IMR-90 (cell line): Measurements from ENCODE around the gene TRPM3. TPM values are rescaled to one million over a fixed set of nuclear protein-coding genes. Genes with fewer than 3 reads are reported as not detected.

Source experiments
- ATAC-seq: fragments of 200-7000 bp; cut with Tn5 transposase; 2 replicates; pipeline ENCODE4 v1.9.1; 2020; ENCODE audit warnings: low read depth, mild to moderate bottlenecking, moderate library complexity
- BruUV-seq: library from RNA; stranded (reverse); fragments of 400-500 nt; replicated peaks from 2 replicates; lab custom pipeline; 2021; lab: Mats Ljungman, UMichigan
- CTCF ChIA-PET: fragments of 300-600 bp; formaldehyde crosslinking; extraction: SDS; loops from one replicate; lab custom pipeline; 2021; ENCODE audit warnings: antibody characterized with exemption; lab: Yijun Ruan, JAX
- POLR2A ChIA-PET: fragments of 300-600 bp; sonication (Branson Sonifier 250); formaldehyde crosslinking; loops from one replicate; lab custom pipeline; 2022; ENCODE audit warnings: antibody characterized with exemption; ENCODE audit not compliant: unreplicated experiment; lab: Charles Lee
- DNase-seq: peaks from one replicate; pipeline ENCODE4 v3.0.0; 2013
- H2AFZ ChIP-seq: replicated peaks from 2 replicates; pipeline ENCODE3; 2013; ENCODE audit warnings: low read length, mild to moderate bottlenecking; ENCODE audit not compliant: poor library complexity
- H2AK5ac ChIP-seq: 2 replicates; pipeline ENCODE4 v1.6.1; 2013; ENCODE audit warnings: low read depth, low read length, inconsistent platforms
- H2AK9ac ChIP-seq: replicated peaks from 2 replicates; pipeline ENCODE3; 2013; ENCODE audit warnings: mild to moderate bottlenecking, low read depth, low read length, moderate library complexity; ENCODE audit not compliant: poor library complexity
- H2BK120ac ChIP-seq: 2 replicates; pipeline ENCODE4 v1.6.1; 2013; ENCODE audit warnings: low read depth, low read length, inconsistent platforms
- H2BK15ac ChIP-seq: 3 replicates; pipeline ENCODE4 v1.6.1; 2013; ENCODE audit warnings: low read depth, low read length, inconsistent platforms
- H2BK20ac ChIP-seq: 2 replicates; pipeline ENCODE4 v1.6.1; 2013; ENCODE audit warnings: low read depth, mild to moderate bottlenecking, inconsistent platforms, low read length, moderate library complexity
- H2BK5ac ChIP-seq: 2 replicates; pipeline ENCODE4 v1.6.1; 2013; ENCODE audit warnings: mild to moderate bottlenecking, low read depth, low read length, inconsistent platforms; ENCODE audit not compliant: poor library complexity, severe bottlenecking
- H3K14ac ChIP-seq: replicated peaks from 2 replicates; pipeline ENCODE4 v1.6.1; 2013; ENCODE audit warnings: low read depth, low read length, inconsistent platforms
- H3K18ac ChIP-seq: 2 replicates; pipeline ENCODE4 v1.6.1; 2013; ENCODE audit warnings: low read depth, low read length, control low read depth
- H3K23ac ChIP-seq: 2 replicates; pipeline ENCODE4 v1.6.1; 2013; ENCODE audit warnings: low read depth, low read length, inconsistent platforms
- H3K27ac ChIP-seq: 2 replicates; pipeline ENCODE4 v1.5.1; 2013; ENCODE audit warnings: mild to moderate bottlenecking, control low read depth, low read length; ENCODE audit not compliant: insufficient read depth
- H3K27me3 ChIP-seq: 2 replicates; pipeline ENCODE4 v1.6.1; 2013; ENCODE audit warnings: low read length; ENCODE audit not compliant: control insufficient read depth, insufficient read depth
- H3K36me3 ChIP-seq: 2 replicates; pipeline ENCODE4 v1.6.1; 2013; ENCODE audit warnings: low read length, mixed read lengths; ENCODE audit not compliant: control insufficient read depth, insufficient read depth
- H3K4ac ChIP-seq: 2 replicates; pipeline ENCODE4 v1.6.1; 2013; ENCODE audit warnings: low read depth, low read length, inconsistent platforms
- H3K4me1 ChIP-seq: 2 replicates; pipeline ENCODE4 v1.6.1; 2013; ENCODE audit warnings: low read length, mixed read lengths; ENCODE audit not compliant: control insufficient read depth, insufficient read depth
- H3K4me2 ChIP-seq: 2 replicates; pipeline ENCODE4 v1.6.1; 2013; ENCODE audit warnings: low read depth, mild to moderate bottlenecking, control low read depth, low read length, moderate library complexity
- H3K4me3 ChIP-seq: 2 replicates; pipeline ENCODE4 v1.5.1; 2013; ENCODE audit warnings: low read depth, mild to moderate bottlenecking, control low read depth, low read length, moderate library complexity; ENCODE audit not compliant: insufficient read depth
- H3K56ac ChIP-seq: 2 replicates; pipeline ENCODE4 v1.6.1; 2013; ENCODE audit warnings: low read length, inconsistent platforms; ENCODE audit not compliant: insufficient read depth; ENCODE audit errors: extremely low read depth
- H3K79me1 ChIP-seq, 2 experiments: 2 replicates each; pipeline ENCODE4 v1.6.1; 2013; ENCODE audit warnings: low read length in 2 of 2, inconsistent platforms in 1 of 2, low read depth in 1 of 2
- H3K9ac ChIP-seq: 2 replicates; pipeline ENCODE4 v1.6.1; 2013; ENCODE audit warnings: low read depth, low read length, control low read depth
- H3K9me1 ChIP-seq: 2 replicates; pipeline ENCODE4 v1.6.1; 2013; ENCODE audit warnings: low read length, inconsistent platforms; ENCODE audit not compliant: insufficient read depth
- H3K9me3 ChIP-seq: 2 replicates; pipeline ENCODE4 v1.6.1; 2013; ENCODE audit warnings: low read length; ENCODE audit not compliant: control insufficient read depth, insufficient read depth
- H4K20me1 ChIP-seq: 2 replicates; pipeline ENCODE4 v1.6.1; 2013; ENCODE audit warnings: low read length, inconsistent platforms; ENCODE audit not compliant: insufficient read depth
- H4K5ac ChIP-seq: 2 replicates; pipeline ENCODE4 v1.6.1; 2013; ENCODE audit warnings: mild to moderate bottlenecking, low read depth, low read length, control low read depth
- H4K8ac ChIP-seq, 2 experiments: 2 replicates each; pipeline ENCODE4 v1.6.1; 2013; ENCODE audit warnings: low read depth in 2 of 2, low read length in 2 of 2, control low read depth in 1 of 2, inconsistent platforms in 1 of 2
- H4K91ac ChIP-seq: 2 replicates; pipeline ENCODE4 v1.6.1; 2013; ENCODE audit warnings: low read depth, low read length, inconsistent platforms; ENCODE audit not compliant: insufficient read depth
- CTCF ChIP-seq: conservative IDR thresholded peaks from 2 replicates; pipeline ENCODE4 v1.5.1; 2012; ENCODE audit warnings: mild to moderate bottlenecking, low read depth, low read length, improper control_type of control experiment
- MXI1 ChIP-seq: IDR thresholded peaks from 2 replicates; pipeline ENCODE4 v1.6.1; 2012; ENCODE audit warnings: low read depth, mild to moderate bottlenecking, low read length, moderate library complexity, borderline replicate concordance
- POLR2A ChIP-seq: IDR thresholded peaks from 2 replicates; pipeline ENCODE4 v1.6.1; 2012; ENCODE audit warnings: mild to moderate bottlenecking, low read depth, low read length
- RCOR1 ChIP-seq: IDR thresholded peaks from 2 replicates; pipeline ENCODE4 v1.6.1; 2012; ENCODE audit warnings: mild to moderate bottlenecking, low read length, improper control_type of control experiment; ENCODE audit not compliant: insufficient replicate concordance
- RFX5 ChIP-seq: IDR thresholded peaks from 2 replicates; pipeline ENCODE4 v1.8.0; 2012; ENCODE audit warnings: low read depth, mild to moderate bottlenecking, low read length, moderate library complexity
- WGBS, 2 experiments: methylation state at CpG; one replicate each; pipeline versions ENCODE4 v1.1.5 to v1.1.7; 2013; ENCODE audit warnings: missing lambda C conversion rate in 2 of 2; ENCODE audit not compliant: insufficient read length in 1 of 2; ENCODE audit errors: extremely low coverage in 2 of 2; 5-methylcytosine and 5-hydroxymethylcytosine counted together
- dilution Hi-C: fragments of 300-500 bp; cut with HindIII; formaldehyde crosslinking; loops from one replicate; pipeline ENCODE4 v1.14.3; 2018; ENCODE audit warnings: low sequenced_read_pairs; ENCODE audit not compliant: unreplicated experiment
- in situ Hi-C: fragments of 300-500 bp; cut with MboI; formaldehyde crosslinking; loops from 3 replicates; pipeline ENCODE4 v1.14.3; 2019; ENCODE audit warnings: low sequenced_read_pairs, inconsistent platforms, mixed read lengths
- intact Hi-C: fragments of 100-400 bp; cut with micrococcal nuclease; formaldehyde crosslinking; loops from 2 replicates; pipeline ENCODE4 v1.10.0; 2022
- polyA plus RNA-seq, 3 experiments: library from polyadenylated mRNA; depleted of rRNA; stranded (reverse); fragments of >200 nt; gene quantifications; 2 replicates each; pipeline ENCODE4 v1.2.3, GENCODE V29; 2012; ENCODE audit warnings: low replicate concordance in 1 of 3
- total RNA-seq: library from RNA; depleted of rRNA; stranded (reverse); fragments of >200 nt; gene quantifications from 2 replicates; pipeline ENCODE4 v1.2.3, GENCODE V29; 2012

Gene TRPM3
- total and polyA plus RNA-seq, 2 of the 4 experiments (the other 2 are of a cell fraction): not detected

GRCh38 chr9:71025201-71025600, 96.2 kb downstream of the TRPM3 start:
- Histone ChIP-seq H4K20me1 (no peaks in the 10 kb centered on the region), H4K5ac (no peak overlapping the region), H3K27me3 (no peaks in the 10 kb centered on the region), H4K91ac (no peak overlapping the region), H3K56ac (no peak overlapping the region), H3K9me3 (no peaks in the 10 kb centered on the region), H2AFZ (no peak overlapping the region), H2BK5ac (no peak overlapping the region), H2AK9ac (no peak overlapping the region), H3K4ac (no peak overlapping the region), H3K36me3 (no peaks in the 10 kb centered on the region), H3K14ac (no peak overlapping the region), H2BK120ac (no peak overlapping the region), H3K9me1 (no peaks in the 10 kb centered on the region), H2BK20ac (no peak overlapping the region), H2AK5ac (no peak overlapping the region), H3K23ac (no peak overlapping the region), H3K4me2 (no peak overlapping the region), H2BK15ac (no peak overlapping the region), H3K9ac (no peak overlapping the region), H4K8ac (no peak overlapping the region), H3K79me1 (no peaks in the 10 kb centered on the region), H3K18ac (no peak overlapping the region), H3K27ac (no peak overlapping the region), H3K4me3 (no peak overlapping the region), H3K4me1 (no peaks in the 10 kb centered on the region)
- WGBS, 2 experiments: no CpG with 5 or more reads among the region's 6 CpGs
- ChIA-PET POLR2A (interaction anchor here (0.6 kb wide), 1 partner anchor 15 kb away, joined by 4 read pairs; no protein-coding TSS in a partner anchor), CTCF (interaction anchor here (0.6 kb wide), 1 partner anchor 122 kb away, joined by 11 read pairs; no protein-coding TSS in a partner anchor)
- dilution Hi-C loops (no loop called here), intact Hi-C loops (no loop called here), in situ Hi-C loops (no loop called here)
- TF ChIP-seq CTCF (no peak), MXI1 (no peak), POLR2A (no peak), RCOR1 (no peak), RFX5 (no peak)
- BruUV-seq: no TSS peak
- DNase-seq: no peak
- no peak for ATAC-seq
